OCI-LY7 (cell line): Measurements from ENCODE around the gene ZNF670. TPM values are rescaled to one million over a fixed set of nuclear protein-coding genes. Genes with fewer than 3 reads are reported as not detected.
"Not testable (repeated sequence)": the region's sequence is repeated elsewhere in the genome, so short reads cannot be mapped to it uniquely, and the experiment has no call there.

Experiments
- BruUV-seq: library from RNA; stranded (reverse); fragments of 400-500 nt; replicated peaks from 2 replicates; lab custom pipeline; 2021; lab: Mats Ljungman, UMichigan
- CTCF ChIA-PET: fragments of 300-600 bp; sonication (Branson Sonifier 250); formaldehyde crosslinking; loops from one replicate; lab custom pipeline; 2022; ENCODE audit warnings: antibody characterized with exemption; ENCODE audit not compliant: unreplicated experiment; lab: Charles Lee
- POLR2A ChIA-PET: fragments of 300-600 bp; sonication (Branson Sonifier 250); formaldehyde crosslinking; loops from one replicate; lab custom pipeline; 2022; ENCODE audit warnings: antibody characterized with exemption; lab: Charles Lee
- DNase-seq: peaks from one replicate; pipeline ENCODE4 v3.0.0-alpha.2; 2015; ENCODE audit warnings: low spot score
- H2AFZ ChIP-seq: fragments of 200-600 bp; sonication (generic), shearing (Covaris generic); 2 replicates; pipeline ENCODE4 v1.6.1; 2014; ENCODE audit warnings: mild to moderate bottlenecking, antibody characterized with exemption, low read length, moderate library complexity
- H3K27ac ChIP-seq: fragments of 200-600 bp; sonication (generic); 2 replicates; pipeline ENCODE4 v1.5.1; 2014; ENCODE audit warnings: mixed run types, low read depth, mild to moderate bottlenecking, moderate library complexity, low read length, inconsistent platforms; ENCODE audit not compliant: poor library complexity, severe bottlenecking
- H3K36me3 ChIP-seq: fragments of 200-600 bp; sonication (generic); 2 replicates; pipeline ENCODE4 v1.6.1; 2014; ENCODE audit warnings: mild to moderate bottlenecking, antibody characterized with exemption, low read length, moderate library complexity, mixed read lengths; ENCODE audit not compliant: insufficient read depth
- H3K4me1 ChIP-seq: fragments of 200-600 bp; sonication (generic); 2 replicates; pipeline ENCODE4 v1.5.1; 2014; ENCODE audit warnings: mild to moderate bottlenecking, low read length; ENCODE audit not compliant: insufficient read depth, poor library complexity, severe bottlenecking
- H3K4me2 ChIP-seq: fragments of 200-600 bp; sonication (generic); 2 replicates; pipeline ENCODE4 v1.6.1; 2014; ENCODE audit warnings: mild to moderate bottlenecking, low read length
- H3K4me3 ChIP-seq: fragments of 200-600 bp; sonication (generic); 2 replicates; pipeline ENCODE4 v1.5.1; 2014; ENCODE audit warnings: mild to moderate bottlenecking, low read depth, low read length; ENCODE audit not compliant: poor library complexity, severe bottlenecking
- H3K79me2 ChIP-seq: fragments of 200-600 bp; sonication (generic); 2 replicates; pipeline ENCODE4 v1.6.1; 2016; ENCODE audit warnings: low read depth, mild to moderate bottlenecking, low read length, moderate library complexity, mixed read lengths; ENCODE audit not compliant: insufficient read depth
- H3K9me2 ChIP-seq: fragments of 200-600 bp; sonication (generic); 2 replicates; pipeline ENCODE4 v1.6.1; 2016; ENCODE audit warnings: mild to moderate bottlenecking, low read length, mixed read lengths; ENCODE audit not compliant: insufficient read depth
- H3K9me3 ChIP-seq: fragments of 200-600 bp; sonication (generic); 2 replicates; pipeline ENCODE4 v1.6.1; 2014; ENCODE audit warnings: mild to moderate bottlenecking, mixed run types, low read length, mixed read lengths
- H4K20me1 ChIP-seq: fragments of 200-600 bp; sonication (generic); 2 replicates; pipeline ENCODE4 v1.6.1; 2014; ENCODE audit warnings: mild to moderate bottlenecking, antibody characterized with exemption, low read length, moderate library complexity, mixed read lengths; ENCODE audit not compliant: insufficient read depth
- EZH2phosphoT487 ChIP-seq: fragments of 200-600 bp; sonication (generic); IDR thresholded peaks from 2 replicates; pipeline ENCODE4 v1.6.1; 2018; ENCODE audit warnings: low read depth, borderline replicate concordance, mild to moderate bottlenecking, mixed run types, antibody characterized with exemption, low read length, moderate library complexity, mixed read lengths
- intact Hi-C: fragments of 100-400 bp; cut with micrococcal nuclease; formaldehyde crosslinking; loops from one replicate; pipeline ENCODE4 v1.10.0; 2022; ENCODE audit not compliant: unreplicated experiment
- total RNA-seq, 2 experiments: library from RNA; depleted of rRNA in 1 of 2; stranded (reverse); fragments of >200 nt in 1 of 2; shearing (Covaris generic) in 1 of 2; gene quantifications; 2 replicates each; pipeline ENCODE4 v1.2.3, GENCODE V29; 2014 to 2022
- TF ChIP-seq, protein P1 (sequence below): fragments of 200-600 bp; sonication (generic); conservative IDR thresholded peaks from 2 replicates; pipeline ENCODE4 v1.5.1; 2014; ENCODE audit warnings: mild to moderate bottlenecking, antibody characterized with exemption, low read length, moderate library complexity, mixed read lengths

Gene ZNF670
- total RNA-seq, 2 experiments from 2014 or later: 5.5 to 8.6 TPM

DNA sequence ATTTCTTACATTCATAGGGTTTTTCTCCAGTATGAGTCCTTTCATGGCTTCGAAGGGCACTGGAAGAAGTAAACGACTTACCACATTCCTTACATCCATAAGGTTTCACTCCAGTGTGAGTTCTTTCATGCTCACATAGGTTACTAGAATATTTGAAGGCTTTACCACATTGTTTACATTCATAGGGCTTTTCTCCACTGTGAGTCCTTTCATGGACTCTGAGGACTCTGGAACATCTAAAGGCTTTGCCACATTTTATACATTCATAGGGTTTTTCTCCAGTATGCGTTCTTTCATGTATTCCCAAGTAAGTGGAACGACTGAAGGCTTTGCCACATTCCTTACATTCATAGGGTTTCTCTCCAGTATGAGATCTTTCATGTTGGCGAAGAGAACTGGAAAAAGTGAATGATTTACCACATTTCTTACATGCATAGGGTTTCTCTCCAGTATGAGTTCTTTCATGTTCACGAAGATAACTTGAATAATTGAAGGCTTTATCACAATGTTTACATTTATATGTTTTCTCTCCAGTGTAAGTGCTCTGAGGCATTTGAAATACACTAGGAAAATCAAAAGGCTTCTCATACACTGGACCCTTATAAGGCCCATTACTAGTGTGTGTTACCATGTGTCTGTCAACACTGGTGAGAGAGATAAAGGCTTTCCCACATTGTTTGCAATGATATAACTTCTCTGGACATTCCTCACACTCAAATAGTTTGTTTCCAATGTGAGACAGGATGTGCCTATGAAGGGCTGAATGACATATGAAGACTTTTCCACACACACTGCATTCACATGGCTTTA, 40.9 kb downstream of the ZNF670 start:
- Histone ChIP-seq H4K20me1 (no peaks in the 10 kb centered on the region), H3K27ac (no peak overlapping the region), H3K9me3 (peaks cover 82% of the 10 kb centered on the region), H3K4me1 (no peaks in the 10 kb centered on the region), H3K4me2 (no peak overlapping the region), H3K9me2 (no peaks in the 10 kb centered on the region), H3K36me3 (peaks cover 67% of the 10 kb centered on the region), H3K4me3 (no peak overlapping the region), H2AFZ (no peak overlapping the region), H3K79me2 (peaks cover 5% of the 10 kb centered on the region)
- POLR2A ChIA-PET: no interaction called here
- no peak for DNase-seq
- BruUV-seq: no TSS peak
- intact Hi-C loops: no loop called here
- CTCF ChIA-PET: no interaction called here
- TF ChIP-seq EZH2phosphoT487: no peak
- TF ChIP-seq, protein P1, sequence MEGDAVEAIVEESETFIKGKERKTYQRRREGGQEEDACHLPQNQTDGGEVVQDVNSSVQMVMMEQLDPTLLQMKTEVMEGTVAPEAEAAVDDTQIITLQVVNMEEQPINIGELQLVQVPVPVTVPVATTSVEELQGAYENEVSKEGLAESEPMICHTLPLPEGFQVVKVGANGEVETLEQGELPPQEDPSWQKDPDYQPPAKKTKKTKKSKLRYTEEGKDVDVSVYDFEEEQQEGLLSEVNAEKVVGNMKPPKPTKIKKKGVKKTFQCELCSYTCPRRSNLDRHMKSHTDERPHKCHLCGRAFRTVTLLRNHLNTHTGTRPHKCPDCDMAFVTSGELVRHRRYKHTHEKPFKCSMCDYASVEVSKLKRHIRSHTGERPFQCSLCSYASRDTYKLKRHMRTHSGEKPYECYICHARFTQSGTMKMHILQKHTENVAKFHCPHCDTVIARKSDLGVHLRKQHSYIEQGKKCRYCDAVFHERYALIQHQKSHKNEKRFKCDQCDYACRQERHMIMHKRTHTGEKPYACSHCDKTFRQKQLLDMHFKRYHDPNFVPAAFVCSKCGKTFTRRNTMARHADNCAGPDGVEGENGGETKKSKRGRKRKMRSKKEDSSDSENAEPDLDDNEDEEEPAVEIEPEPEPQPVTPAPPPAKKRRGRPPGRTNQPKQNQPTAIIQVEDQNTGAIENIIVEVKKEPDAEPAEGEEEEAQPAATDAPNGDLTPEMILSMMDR: no peak

DNA sequence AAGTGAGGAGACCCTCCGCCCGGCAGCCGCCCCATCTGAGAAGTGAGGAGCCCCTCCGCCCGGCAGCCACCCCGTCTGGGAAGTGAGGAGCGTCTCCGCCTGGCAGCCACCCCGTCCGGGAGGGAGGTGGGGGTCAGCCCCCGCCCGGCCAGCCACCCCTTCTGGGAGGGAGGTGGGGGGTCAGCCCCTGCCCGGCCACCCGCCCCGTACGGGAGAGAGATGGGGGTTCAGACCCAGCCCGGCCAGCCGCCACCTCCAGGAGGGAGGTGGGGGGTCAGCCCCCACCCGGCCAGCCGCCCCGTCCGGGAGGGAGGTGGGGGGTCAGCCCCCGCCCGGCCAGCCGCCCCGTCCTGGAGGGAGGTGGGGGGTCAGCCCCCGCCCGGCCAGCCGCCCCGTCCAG, 46.3 kb downstream of the ZNF670 start:
- H2AFZ ChIP-seq, CTCF ChIA-PET, H3K27ac ChIP-seq, DNase-seq, H3K4me3 ChIP-seq, H3K79me2 ChIP-seq, H3K9me2 ChIP-seq, H4K20me1 ChIP-seq, BruUV-seq, POLR2A ChIA-PET, H3K4me1 ChIP-seq, H3K4me2 ChIP-seq, intact Hi-C loops: not testable (repeated sequence)
- peaks cover 43% of the 10 kb centered on the region for H3K9me3 ChIP-seq
- H3K36me3 ChIP-seq: peaks cover 30% of the 10 kb centered on the region

Other genes with a start within 250 kb of the ZNF670 start
- gene AHCTF1, start 146.9 kb downstream of the ZNF670 start, total RNA-seq (2014; rRNA removed; shearing (Covaris generic)): 36.4 and 38.5 TPM in 2 replicates
- gene AHCTF1, start 146.9 kb downstream of the ZNF670 start, total RNA-seq (2022): 55.8 and 57.7 TPM in 2 replicates
- gene ZNF695, start 70.8 kb downstream of the ZNF670 start, total RNA-seq (2014; rRNA removed; shearing (Covaris generic)): 9.8 and 15.0 TPM in 2 replicates
- gene ZNF695, start 70.8 kb downstream of the ZNF670 start, total RNA-seq (2022): 13.7 and 14.2 TPM in 2 replicates
- 16.9 and 17.4 TPM in 2 replicates for gene ZNF669, start 25.5 kb upstream of the ZNF670 start, total RNA-seq (2014; rRNA removed; shearing (Covaris generic))
- 13.6 and 15.5 TPM in 2 replicates for gene ZNF669, start 25.5 kb upstream of the ZNF670 start, total RNA-seq (2022)
- 24.7 and 29.0 TPM in 2 replicates for gene ZNF124, start 93.2 kb upstream of the ZNF670 start, total RNA-seq (2014; rRNA removed; shearing (Covaris generic))
- 32.9 and 33.3 TPM in 2 replicates for gene ZNF124, start 93.2 kb upstream of the ZNF670 start, total RNA-seq (2022)
- gene VN1R5, start 177.3 kb upstream of the ZNF670 start, total RNA-seq (2014; rRNA removed; shearing (Covaris generic)): not detected in 2 replicates
- not detected in 2 replicates for gene VN1R5, start 177.3 kb upstream of the ZNF670 start, total RNA-seq (2022)